ENCODE data around the gene RAB40C.

RAB40C gene

GRCh38 chr16:619476-620100 is 29.7 kb downstream of the RAB40C start:
- DNase-seq = no peak

- no peak for DNase-seq
Observed at GRCh38 chr16:620700-621525, 31.0 kb downstream of the RAB40C start.

- no peak for DNase-seq
Observed at GRCh38 chr16:621526-622105, 31.8 kb downstream of the RAB40C start.

GRCh38 chr16:622920-623280 is 33.0 kb downstream of the RAB40C start:
- DNase-seq = no peak

- DNase-seq = no peak
Observed at GRCh38 chr16:624526-625070, 34.7 kb downstream of the RAB40C start.

GRCh38 chr16:625117-625976 is 35.5 kb downstream of the RAB40C start:
- DNase-seq = no peak

- no peak for DNase-seq
Observed at GRCh38 chr16:625977-626765, 36.3 kb downstream of the RAB40C start.

- DNase-seq = no peak
Observed at GRCh38 chr16:626787-627453, 37.1 kb downstream of the RAB40C start.

GRCh38 chr16:627454-628239 is 37.8 kb downstream of the RAB40C start:
- DNase-seq = no peak

- DNase-seq = no peak
Observed at GRCh38 chr16:628321-629061, 38.6 kb downstream of the RAB40C start.

- no peak for DNase-seq
Observed at GRCh38 chr16:629185-629832, 39.4 kb downstream of the RAB40C start.

- no peak for DNase-seq
Observed at GRCh38 chr16:629833-630248, 40.0 kb downstream of the RAB40C start.

- DNase-seq = no peak
Observed at GRCh38 chr16:630249-630814, 40.5 kb downstream of the RAB40C start.

- no peak for DNase-seq
Observed at GRCh38 chr16:630815-631405, 41.0 kb downstream of the RAB40C start, which contains the start of gene WFIKKN1. WFIKKN1 (plus strand) TSS chr16:630985; CDS start chr16:631254, 269 bp downstream.

- no peak for DNase-seq
Observed at GRCh38 chr16:631808-632358, 42.0 kb downstream of the RAB40C start.

GRCh38 chr16:632486-633335 is 42.8 kb downstream of the RAB40C start:
- DNase-seq = no peak

Measured in NCI-H2081 treated with DMSO at 0.1 percent for 48 hours (cell line).